ENCODE measurements around the gene FGF18.

DNA sequence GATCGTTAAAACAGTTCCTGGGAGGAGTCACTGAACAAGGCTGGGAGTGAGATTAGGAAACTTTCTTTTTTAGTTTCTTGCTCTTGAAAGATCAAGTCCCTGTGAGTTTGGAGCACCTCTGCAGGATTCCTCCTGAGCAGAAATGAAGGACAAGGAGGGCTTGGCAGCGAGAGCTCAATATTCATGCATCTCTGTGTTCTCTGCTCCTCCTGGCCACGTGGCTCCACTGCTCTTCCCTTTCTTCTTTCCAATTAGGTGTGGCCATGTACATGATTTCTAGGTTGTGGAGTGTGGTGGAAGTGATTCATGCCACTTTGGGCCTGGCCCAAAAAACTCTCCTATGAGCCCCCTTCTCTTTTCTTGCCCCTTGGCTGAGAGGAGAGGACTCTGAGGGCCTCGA is 67.2 kb downstream of the FGF18 start:
- TF ChIP-seq POLR2A (IDR thresholded peaks at IDR 0.05) (no peak), POLR2AphosphoS5 (IDR thresholded peaks at IDR 0.05) (no peak)
- TF ChIP-seq, protein P1, sequence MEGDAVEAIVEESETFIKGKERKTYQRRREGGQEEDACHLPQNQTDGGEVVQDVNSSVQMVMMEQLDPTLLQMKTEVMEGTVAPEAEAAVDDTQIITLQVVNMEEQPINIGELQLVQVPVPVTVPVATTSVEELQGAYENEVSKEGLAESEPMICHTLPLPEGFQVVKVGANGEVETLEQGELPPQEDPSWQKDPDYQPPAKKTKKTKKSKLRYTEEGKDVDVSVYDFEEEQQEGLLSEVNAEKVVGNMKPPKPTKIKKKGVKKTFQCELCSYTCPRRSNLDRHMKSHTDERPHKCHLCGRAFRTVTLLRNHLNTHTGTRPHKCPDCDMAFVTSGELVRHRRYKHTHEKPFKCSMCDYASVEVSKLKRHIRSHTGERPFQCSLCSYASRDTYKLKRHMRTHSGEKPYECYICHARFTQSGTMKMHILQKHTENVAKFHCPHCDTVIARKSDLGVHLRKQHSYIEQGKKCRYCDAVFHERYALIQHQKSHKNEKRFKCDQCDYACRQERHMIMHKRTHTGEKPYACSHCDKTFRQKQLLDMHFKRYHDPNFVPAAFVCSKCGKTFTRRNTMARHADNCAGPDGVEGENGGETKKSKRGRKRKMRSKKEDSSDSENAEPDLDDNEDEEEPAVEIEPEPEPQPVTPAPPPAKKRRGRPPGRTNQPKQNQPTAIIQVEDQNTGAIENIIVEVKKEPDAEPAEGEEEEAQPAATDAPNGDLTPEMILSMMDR (IDR thresholded peaks at IDR 0.05), result no peak
